ENCODE results near the gene PTGS1.

DNA sequence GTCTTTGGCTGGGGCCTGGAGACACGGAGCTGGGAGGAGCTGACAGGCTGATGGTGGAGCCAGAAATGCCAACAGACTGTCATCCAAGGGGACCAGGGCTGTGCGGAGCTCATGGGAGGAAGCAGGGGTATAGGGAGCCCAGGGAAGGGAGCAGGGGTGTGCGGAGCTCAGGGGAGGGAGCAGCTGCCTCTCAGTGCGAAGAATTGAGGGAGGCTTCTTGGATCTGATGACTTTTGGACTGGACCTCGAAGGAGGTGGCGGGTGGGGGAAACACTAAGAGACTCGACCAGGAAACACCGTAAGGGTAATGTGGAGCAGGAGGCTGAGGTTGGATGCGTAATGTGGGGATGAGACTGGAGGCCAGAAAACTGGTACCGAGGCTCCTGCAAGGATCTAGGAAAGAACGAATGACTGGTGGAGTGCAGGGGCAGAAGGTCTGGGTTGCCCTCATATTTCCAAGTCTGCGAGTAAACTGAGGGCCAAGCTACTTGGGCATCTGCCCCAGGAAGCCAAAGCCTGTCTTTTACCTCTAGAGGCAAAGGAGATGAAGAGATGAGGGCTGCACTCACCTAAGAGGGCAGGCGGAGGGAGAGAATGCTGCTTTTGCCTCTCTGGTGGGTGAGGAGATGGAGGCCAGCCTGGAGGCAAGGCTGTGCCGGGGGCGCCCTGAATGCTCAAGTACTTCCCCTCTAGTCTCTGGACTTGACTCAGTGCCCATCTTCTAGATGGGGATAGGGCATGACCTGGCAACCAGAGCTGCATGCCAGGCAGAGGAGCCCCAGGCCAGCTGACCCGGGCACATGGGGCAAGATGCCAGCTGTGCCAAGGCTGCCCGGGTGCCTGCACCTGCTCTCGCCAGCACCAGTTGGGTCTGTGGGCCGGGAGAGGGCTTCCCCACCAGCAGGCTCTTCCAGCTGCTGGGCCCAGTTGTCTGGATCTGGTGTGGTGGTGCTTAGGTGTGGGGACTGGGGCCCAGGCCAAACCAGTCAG is 2.3 kb downstream of the PTGS1 start:
- TF ChIP-seq, protein P1, sequence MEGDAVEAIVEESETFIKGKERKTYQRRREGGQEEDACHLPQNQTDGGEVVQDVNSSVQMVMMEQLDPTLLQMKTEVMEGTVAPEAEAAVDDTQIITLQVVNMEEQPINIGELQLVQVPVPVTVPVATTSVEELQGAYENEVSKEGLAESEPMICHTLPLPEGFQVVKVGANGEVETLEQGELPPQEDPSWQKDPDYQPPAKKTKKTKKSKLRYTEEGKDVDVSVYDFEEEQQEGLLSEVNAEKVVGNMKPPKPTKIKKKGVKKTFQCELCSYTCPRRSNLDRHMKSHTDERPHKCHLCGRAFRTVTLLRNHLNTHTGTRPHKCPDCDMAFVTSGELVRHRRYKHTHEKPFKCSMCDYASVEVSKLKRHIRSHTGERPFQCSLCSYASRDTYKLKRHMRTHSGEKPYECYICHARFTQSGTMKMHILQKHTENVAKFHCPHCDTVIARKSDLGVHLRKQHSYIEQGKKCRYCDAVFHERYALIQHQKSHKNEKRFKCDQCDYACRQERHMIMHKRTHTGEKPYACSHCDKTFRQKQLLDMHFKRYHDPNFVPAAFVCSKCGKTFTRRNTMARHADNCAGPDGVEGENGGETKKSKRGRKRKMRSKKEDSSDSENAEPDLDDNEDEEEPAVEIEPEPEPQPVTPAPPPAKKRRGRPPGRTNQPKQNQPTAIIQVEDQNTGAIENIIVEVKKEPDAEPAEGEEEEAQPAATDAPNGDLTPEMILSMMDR (optimal IDR thresholded peaks at IDR 0.05 in 1 of 3, IDR thresholded peaks at IDR 0.05 in 1 of 3, conservative IDR thresholded peaks at IDR 0.05 in 1 of 3; ENCODE audit: extremely low read depth in 1 of 3, insufficient read depth in 2 of 3, low read length in 3 of 3) = no peak
- TF ChIP-seq EZH2 (IDR thresholded peaks at IDR 0.05; ENCODE audit: low read length) = no peak
